ENCODE data around the gene TALDO1.
A peak's percentile ranks its signal among the peaks of the same experiment; 100 is the strongest.

Gene TALDO1

GRCh38 chr11:724049-724777 lies 23.1 kb upstream of the TALDO1 start:
- Histone ChIP-seq H3K27me3 (ENCODE audit: insufficient read depth, low read length) (peaks cover 3% of the 10 kb centered on the region), H4K20me1 (ENCODE audit: insufficient read depth, low read length) (no peaks in the 10 kb centered on the region), H3K9me2 (ENCODE audit: low read depth, low read length) (no peaks in the 10 kb centered on the region), H3K36me3 (ENCODE audit: insufficient read depth, low read length) (no peaks in the 10 kb centered on the region), H3K9me3 (ENCODE audit: low read length) (no peaks in the 10 kb centered on the region), H3K27ac (ENCODE audit: low read depth, low read length, poor library complexity, severe bottlenecking) (peak overlapping the region; percentile 50), H3K79me2 (ENCODE audit: insufficient read depth, low read length) (no peaks in the 10 kb centered on the region), H3K9ac (ENCODE audit: low read length) (peak overlapping the region; percentile 74; the same call in 1 of the 2 replicates), H3K4me1 (ENCODE audit: insufficient read depth, low read length, severe bottlenecking) (peaks cover 51% of the 10 kb centered on the region), H3F3A (ENCODE audit: insufficient read depth, low read length) (0 out of 2 replicates have a peak, but pooled peaks cover 5% of the 10 kb centered on the region), H2AFZ (ENCODE audit: low read length) (no peak overlapping the region), H3K4me3 (ENCODE audit: low read depth, low read length, poor library complexity, severe bottlenecking) (peak overlapping the region; percentile 66), H3K4me2 (ENCODE audit: low read length) (peak overlapping the region; percentile 69)
- no peak for TF ChIP-seq CTCF (IDR thresholded peaks at IDR 0.05; ENCODE audit: low read length)
- no peak for TF ChIP-seq EZH2 (IDR thresholded peaks at IDR 0.05; ENCODE audit: borderline replicate concordance, low read length)

GRCh38 chr11:724778-725386 lies 22.4 kb upstream of the TALDO1 start:
- Histone ChIP-seq H3K36me3 (ENCODE audit: insufficient read depth, low read length) (no peaks in the 10 kb centered on the region), H3K9ac (ENCODE audit: low read length) (peak overlapping the region; percentile 74; the same call in 1 of the 2 replicates), H3K79me2 (ENCODE audit: insufficient read depth, low read length) (no peaks in the 10 kb centered on the region), H3K27me3 (ENCODE audit: insufficient read depth, low read length) (peaks cover 4% of the 10 kb centered on the region), H3K4me2 (ENCODE audit: low read length) (peak overlapping the region; percentile 69), H3K9me3 (ENCODE audit: low read length) (no peaks in the 10 kb centered on the region), H3K4me1 (ENCODE audit: insufficient read depth, low read length, severe bottlenecking) (peaks cover 55% of the 10 kb centered on the region), H2AFZ (ENCODE audit: low read length) (no peak overlapping the region), H3K9me2 (ENCODE audit: low read depth, low read length) (no peaks in the 10 kb centered on the region), H4K20me1 (ENCODE audit: insufficient read depth, low read length) (no peaks in the 10 kb centered on the region), H3K27ac (ENCODE audit: low read depth, low read length, poor library complexity, severe bottlenecking) (peak overlapping the region; percentile 57), H3F3A (ENCODE audit: insufficient read depth, low read length) (0 out of 2 replicates have a peak, but pooled peaks cover 5% of the 10 kb centered on the region), H3K4me3 (ENCODE audit: low read depth, low read length, poor library complexity, severe bottlenecking) (peak overlapping the region; percentile 66)
- no peak for TF ChIP-seq EZH2 (IDR thresholded peaks at IDR 0.05; ENCODE audit: borderline replicate concordance, low read length)
- no peak for TF ChIP-seq CTCF (IDR thresholded peaks at IDR 0.05; ENCODE audit: low read length)

DNA sequence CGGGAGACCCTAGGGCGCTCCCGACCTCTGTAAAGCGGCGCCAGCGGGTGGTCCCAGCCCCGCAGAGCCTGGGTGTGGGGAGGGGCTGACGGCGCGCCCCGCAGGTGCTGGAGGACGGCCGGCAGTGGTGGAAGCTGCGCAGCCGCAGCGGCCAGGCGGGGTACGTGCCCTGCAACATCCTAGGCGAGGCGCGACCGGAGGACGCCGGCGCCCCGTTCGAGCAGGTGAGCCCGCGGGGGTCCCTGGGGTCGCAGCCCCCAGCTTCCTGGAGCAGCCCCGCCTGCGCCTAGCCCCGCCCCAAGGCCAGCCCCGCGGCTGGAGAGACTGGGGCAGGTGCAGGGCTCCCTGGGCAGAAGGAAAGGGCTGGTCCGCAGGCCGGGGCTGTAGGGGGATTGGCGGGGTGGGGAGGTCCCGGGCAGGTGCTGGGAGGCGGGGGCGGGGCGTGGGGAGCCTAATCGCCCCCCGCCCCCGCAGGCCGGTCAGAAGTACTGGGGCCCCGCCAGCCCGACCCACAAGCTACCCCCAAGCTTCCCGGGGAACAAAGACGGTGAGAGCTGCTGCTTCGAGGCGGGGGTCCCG lies 21.6 kb upstream of the TALDO1 start:
- peaks cover 4% of the 10 kb centered on the region; the same call in 1 of the 2 replicates for H3K27me3 ChIP-seq (ENCODE audit: insufficient read depth, low read length)
- peaks cover 55% of the 10 kb centered on the region for H3K4me1 ChIP-seq (ENCODE audit: insufficient read depth, low read length, severe bottlenecking)
- H3K4me3 ChIP-seq (ENCODE audit: low read depth, low read length, poor library complexity, severe bottlenecking), result peak overlapping the region; percentile 66
- no peaks in the 10 kb centered on the region for H3K9me2 ChIP-seq (ENCODE audit: low read depth, low read length)
- H3K9ac ChIP-seq (ENCODE audit: low read length), result peak overlapping the region; percentile 74
- peak overlapping the region; percentile 69 for H3K4me2 ChIP-seq (ENCODE audit: low read length)
- 0 out of 2 replicates have a peak, but pooled peaks cover 5% of the 10 kb centered on the region for H3F3A ChIP-seq (ENCODE audit: insufficient read depth, low read length)
- H3K9me3 ChIP-seq (ENCODE audit: low read length), result no peaks in the 10 kb centered on the region
- H2AFZ ChIP-seq (ENCODE audit: low read length), result no peak overlapping the region
- H3K27ac ChIP-seq (ENCODE audit: low read depth, low read length, poor library complexity, severe bottlenecking), result peak overlapping the region; percentile 57
- no peak for TF ChIP-seq CTCF (IDR thresholded peaks at IDR 0.05; ENCODE audit: low read length)
- no peak for TF ChIP-seq EZH2 (IDR thresholded peaks at IDR 0.05; ENCODE audit: borderline replicate concordance, low read length)
- H3K79me2 ChIP-seq (ENCODE audit: insufficient read depth, low read length), result no peaks in the 10 kb centered on the region
- H3K36me3 ChIP-seq (ENCODE audit: insufficient read depth, low read length), result no peaks in the 10 kb centered on the region
- H4K20me1 ChIP-seq (ENCODE audit: insufficient read depth, low read length), result no peaks in the 10 kb centered on the region
